HCT116 (cell line): ENCODE results near the gene CYP17A1. TPM values are rescaled to one million over a fixed set of nuclear protein-coding genes. Genes with fewer than 3 reads are reported as not detected.

Experiments used
- ATAC-seq: fragments of 200-7000 bp; cut with Tn5 transposase; 2 replicates; pipeline ENCODE4 v1.9.1; 2020; ENCODE audit warnings: mild to moderate bottlenecking, moderate library complexity
- BruUV-seq: library from RNA; stranded (reverse); fragments of 400-500 nt; replicated peaks from 2 replicates; lab custom pipeline; 2021; lab: Mats Ljungman, UMichigan
- CTCF ChIA-PET: fragments of 300-600 bp; sonication (Branson Sonifier 250); formaldehyde crosslinking; loops from one replicate; lab custom pipeline; 2021; ENCODE audit warnings: antibody characterized with exemption; lab: Charles Lee
- POLR2A ChIA-PET: fragments of 300-600, 350-600 bp; sonication (Branson Sonifier 250); formaldehyde crosslinking; loops from one replicate; lab custom pipeline; 2021; ENCODE audit warnings: antibody characterized with exemption; lab: Charles Lee
- RAD21 ChIA-PET, 2 experiments: fragments of 300-600 bp; sonication (Branson Sonifier 250); formaldehyde crosslinking; loops; one replicate each; lab custom pipeline; 2023; ENCODE audit warnings: low total read pairs in 2 of 2; ENCODE audit not compliant: uncharacterized antibody in 2 of 2, unreplicated experiment in 2 of 2, low non-redundant PET in 1 of 2; lab: Charles Lee
- DNase-seq: peaks from one replicate; pipeline ENCODE4 v3.0.0-alpha.2; 2010; ENCODE audit warnings: low read depth, low spot score
- H2AFZ ChIP-seq: fragments of 200-600 bp; shearing (Covaris generic), sonication (generic); 2 replicates; pipeline ENCODE4 v1.6.1; 2017; ENCODE audit warnings: low read depth, mixed run types, mixed read lengths, antibody characterized with exemption, low read length; ENCODE audit not compliant: poor library complexity, severe bottlenecking
- H3K27ac ChIP-seq: 2 replicates; pipeline ENCODE4 v1.5.1; 2012; ENCODE audit warnings: low read depth, low read length
- H3K27me3 ChIP-seq: fragments of 200-600 bp; sonication (generic); 2 replicates; pipeline ENCODE4 v1.6.1; 2016; ENCODE audit warnings: mixed run types, low read length, mixed read lengths; ENCODE audit not compliant: insufficient read depth
- H3K36me3 ChIP-seq, 2 experiments: fragments of 200-500 bp in 1 of 2; fragments of 200-600 bp in 1 of 2; sonication (Bioruptor generic) in 1 of 2; sonication (generic) in 1 of 2; 2 replicates each; pipeline versions ENCODE4 v1.5.1 to v1.6.1; 2014 to 2016; ENCODE audit warnings: low read length in 2 of 2, inconsistent platforms in 1 of 2, mixed read lengths in 1 of 2, mixed run types in 1 of 2; ENCODE audit not compliant: insufficient read depth in 2 of 2, control insufficient read depth in 1 of 2
- H3K4me1 ChIP-seq, 2 experiments: fragments of 200-600 bp in 1 of 2; sonication (generic) in 1 of 2; 2 replicates each; pipeline versions ENCODE4 v1.5.1 to v1.6.1; 2012 to 2017; ENCODE audit warnings: low read length in 2 of 2, inconsistent platforms in 1 of 2, mild to moderate bottlenecking in 1 of 2, mixed read lengths in 1 of 2, mixed run types in 1 of 2, moderate library complexity in 1 of 2; ENCODE audit not compliant: insufficient read depth in 2 of 2, control insufficient read depth in 1 of 2
- H3K4me2 ChIP-seq: fragments of 200-600 bp; sonication (generic); 2 replicates; pipeline ENCODE4 v1.6.1; 2017; ENCODE audit warnings: mixed run types, low read length, mixed read lengths
- H3K4me3 ChIP-seq, 2 experiments: fragments of 200-600 bp in 1 of 2; sonication (generic) in 1 of 2; replicated peaks in 1 of 2; 2 replicates each; pipeline ENCODE4 v1.5.1; 2011 to 2016; ENCODE audit warnings: low read length in 2 of 2, control low read depth in 1 of 2, low read depth in 1 of 2, mild to moderate bottlenecking in 1 of 2, mixed read lengths in 1 of 2, mixed run types in 1 of 2
- H3K79me2 ChIP-seq: fragments of 200-600 bp; sonication (generic); 2 replicates; pipeline ENCODE4 v1.6.1; 2017; ENCODE audit warnings: mild to moderate bottlenecking, mixed run types, low read length, moderate library complexity, mixed read lengths; ENCODE audit not compliant: insufficient read depth
- H3K9ac ChIP-seq: fragments of 200-600 bp; sonication (generic); 2 replicates; pipeline ENCODE4 v1.6.1; 2016; ENCODE audit warnings: low read length, mixed read lengths
- H3K9me2 ChIP-seq: fragments of 200-600 bp; sonication (generic), shearing (Covaris generic); 2 replicates; pipeline ENCODE4 v1.6.1; 2017; ENCODE audit warnings: mixed run types, mild to moderate bottlenecking, moderate library complexity; ENCODE audit not compliant: insufficient read depth
- H3K9me3 ChIP-seq, 2 experiments: fragments of 200-500 bp in 1 of 2; fragments of 200-600 bp in 1 of 2; sonication (Bioruptor generic) in 1 of 2; sonication (generic) in 1 of 2; 2 replicates each; pipeline ENCODE4 v1.6.1; 2014 to 2017; ENCODE audit warnings: low read length in 2 of 2, mixed read lengths in 2 of 2, inconsistent platforms in 1 of 2, low read depth in 1 of 2, mild to moderate bottlenecking in 1 of 2, mixed run types in 1 of 2, moderate library complexity in 1 of 2; ENCODE audit not compliant: control insufficient read depth in 1 of 2, insufficient read depth in 1 of 2
- H4K20me1 ChIP-seq: fragments of 200-600 bp; sonication (generic), shearing (Covaris generic); 2 replicates; pipeline ENCODE4 v1.6.1; 2017; ENCODE audit warnings: mixed run types, mild to moderate bottlenecking, moderate library complexity; ENCODE audit not compliant: insufficient read depth
- CBX3 ChIP-seq: IDR thresholded peaks from 2 replicates; pipeline ENCODE4 v1.6.1; 2012; ENCODE audit warnings: low read depth
- CEBPB ChIP-seq: IDR thresholded peaks from 2 replicates; pipeline ENCODE4 v1.6.1; 2012; ENCODE audit warnings: low read depth
- EGR1 ChIP-seq: IDR thresholded peaks from 2 replicates; pipeline ENCODE4 v1.6.1; 2012; ENCODE audit warnings: low read depth
- ELF1 ChIP-seq: IDR thresholded peaks from 2 replicates; pipeline ENCODE4 v1.6.1; 2012; ENCODE audit warnings: low read depth, borderline replicate concordance
- EZH2 ChIP-seq: fragments of 200-600 bp; sonication (generic); IDR thresholded peaks from 2 replicates; pipeline ENCODE4 v1.6.1; 2017; ENCODE audit warnings: antibody characterized with exemption, mixed run types
- JUND ChIP-seq: IDR thresholded peaks from 2 replicates; pipeline ENCODE4 v1.6.1; 2012
- POLR2A ChIP-seq: IDR thresholded peaks from 2 replicates; pipeline ENCODE4 v1.7.0; 2011; ENCODE audit warnings: borderline replicate concordance; ENCODE audit not compliant: insufficient read depth, insufficient read length; ENCODE audit errors: extremely low read depth
- RAD21 ChIP-seq: IDR thresholded peaks from 2 replicates; pipeline ENCODE4 v1.6.1; 2012; ENCODE audit warnings: low read depth, mild to moderate bottlenecking
- SP1 ChIP-seq: IDR thresholded peaks from 2 replicates; pipeline ENCODE4 v1.6.1; 2012; ENCODE audit warnings: low read depth
- YY1 ChIP-seq: IDR thresholded peaks from 2 replicates; pipeline ENCODE4 v1.6.1; 2011; ENCODE audit warnings: low read length, low read depth, moderate library complexity, mild to moderate bottlenecking; ENCODE audit not compliant: insufficient replicate concordance; ENCODE audit errors: extremely low read depth
- ZFX ChIP-seq: fragments of 450-650 bp; IDR thresholded peaks from 2 replicates; pipeline ENCODE4 v1.6.1; 2017
- intact Hi-C: fragments of 100-400 bp; cut with micrococcal nuclease; formaldehyde crosslinking; loops from 2 replicates; pipeline ENCODE4 v1.10.0; 2022
- total RNA-seq: library from RNA; stranded (reverse); gene quantifications from one replicate; pipeline ENCODE4 v1.2.1, GENCODE V29; 2021; ENCODE audit not compliant: unreplicated experiment
- TF ChIP-seq, protein P1 (sequence below): IDR thresholded peaks from 2 replicates; pipeline ENCODE4 v1.6.1; 2012
- TF ChIP-seq, protein P2 (sequence below), 3 experiments: fragments of 200-600 bp in 1 of 3; sonication (generic) in 1 of 3; IDR thresholded peaks in 2 of 3; conservative IDR thresholded peaks in 1 of 3; 2 replicates each; pipeline ENCODE4 v1.5.1; 2012 to 2017; ENCODE audit warnings: low read depth in 2 of 3, low read length in 2 of 3, antibody characterized with exemption in 1 of 3, borderline replicate concordance in 1 of 3, control low read depth in 1 of 3, mild to moderate bottlenecking in 1 of 3, mixed read lengths in 1 of 3, mixed run types in 1 of 3, moderate library complexity in 1 of 3; ENCODE audit not compliant: insufficient read depth in 1 of 3
- TF ChIP-seq, protein P3 (sequence below): IDR thresholded peaks from 2 replicates; pipeline ENCODE4 v1.6.1; 2012
- TF ChIP-seq, protein P4 (sequence below): IDR thresholded peaks from 2 replicates; pipeline ENCODE4 v1.6.1; 2012; ENCODE audit warnings: low read depth
- TF ChIP-seq, protein P5 (sequence below): IDR thresholded peaks from 2 replicates; pipeline ENCODE4 v1.6.1; 2011; ENCODE audit warnings: mild to moderate bottlenecking, low read length, moderate library complexity; ENCODE audit not compliant: insufficient replicate concordance; ENCODE audit errors: extremely low read depth

Gene CYP17A1
- total RNA-seq, 1 experiment from 2014 or later: 4.0 TPM

DNA sequence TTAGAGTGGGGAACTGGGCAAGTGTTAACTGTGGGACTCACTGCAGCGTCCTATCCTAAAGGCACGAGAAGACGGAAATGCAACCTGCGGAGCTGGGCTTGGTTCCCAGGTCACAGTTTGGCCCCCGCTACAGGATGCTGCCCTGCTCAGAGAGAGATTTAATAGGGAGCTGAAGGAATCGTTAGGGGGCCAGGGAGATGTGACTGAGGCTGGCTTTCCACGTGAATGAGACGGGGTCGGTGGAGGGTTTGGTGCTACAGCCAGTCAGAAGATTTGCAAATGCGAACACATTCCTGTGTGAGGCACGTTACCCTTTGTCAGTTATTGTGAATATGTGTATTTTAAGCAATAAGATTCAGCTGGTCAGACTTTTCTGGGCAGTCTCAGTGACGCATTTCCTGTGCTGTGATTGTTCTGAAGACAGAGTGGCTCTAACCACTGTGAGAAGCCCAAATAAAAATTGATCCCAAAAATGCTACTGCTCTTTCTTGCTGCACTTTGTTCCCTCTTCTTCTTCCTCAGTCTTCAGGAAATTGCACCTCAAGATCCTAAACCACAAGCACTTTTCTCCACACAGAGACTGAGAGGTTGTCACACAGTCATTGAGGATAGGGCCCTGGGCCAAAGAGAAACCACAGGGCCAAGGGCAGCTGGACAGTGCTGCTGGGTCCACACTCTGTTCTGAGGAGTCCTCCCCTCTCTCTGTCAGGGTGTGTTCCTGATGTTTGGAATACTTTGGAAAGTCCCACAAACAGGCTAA, 21.2 kb downstream of the CYP17A1 start (continued):
- TF ChIP-seq, protein P1, sequence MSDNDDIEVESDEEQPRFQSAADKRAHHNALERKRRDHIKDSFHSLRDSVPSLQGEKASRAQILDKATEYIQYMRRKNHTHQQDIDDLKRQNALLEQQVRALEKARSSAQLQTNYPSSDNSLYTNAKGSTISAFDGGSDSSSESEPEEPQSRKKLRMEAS: no peak

DNA sequence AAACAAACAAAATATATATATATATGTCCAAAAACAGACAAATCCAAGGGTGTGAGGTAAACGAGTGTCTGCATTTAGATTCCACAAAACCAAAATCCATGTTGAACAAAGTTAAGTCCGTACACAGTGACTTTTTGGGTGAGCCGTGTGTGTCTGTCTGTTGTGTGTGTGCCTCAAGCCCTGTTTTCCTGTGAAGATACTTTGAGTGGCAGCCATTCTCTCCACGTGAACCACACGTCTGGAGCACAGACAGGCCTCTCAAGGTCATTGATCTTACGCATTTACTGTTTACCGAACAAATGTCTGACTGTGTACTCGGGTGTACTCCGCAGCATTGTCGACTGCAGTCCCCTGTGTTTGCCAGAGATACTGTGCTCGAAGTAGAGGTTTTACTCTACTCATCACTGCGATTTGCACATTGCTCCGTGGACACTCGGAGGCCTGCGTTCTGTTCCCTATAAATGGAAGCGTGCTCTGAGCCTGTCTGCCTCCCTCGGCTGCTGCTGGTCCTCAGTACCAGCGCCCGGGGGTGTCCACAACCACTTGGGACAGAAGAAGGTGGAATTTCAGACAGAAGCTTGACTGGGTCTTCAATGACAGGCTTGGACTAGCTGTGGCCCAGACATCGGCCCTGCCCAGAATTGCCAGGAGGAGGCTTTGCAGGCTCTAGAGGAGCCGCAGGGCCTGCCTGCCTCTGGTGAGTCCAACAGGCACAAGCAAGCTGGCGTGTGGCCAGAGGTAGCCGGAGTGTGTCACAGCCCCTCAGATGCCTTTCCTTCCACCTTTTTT, 22.1 kb downstream of the CYP17A1 start:
- Histone ChIP-seq H3K27me3 (no peaks in the 10 kb centered on the region), H3K36me3 (peaks cover 0 to 6% of the 10 kb centered on the region in 2 experiments; a peak in 1 of 4 replicates), H3K9me2 (no peaks in the 10 kb centered on the region), H3K4me2 (no peak overlapping the region), H3K79me2 (no peaks in the 10 kb centered on the region), H3K9ac (no peak overlapping the region), H3K9me3 (no peaks in the 10 kb centered on the region), H3K4me1 (no peaks in the 10 kb centered on the region), H3K4me3 (no peak overlapping the region), H4K20me1 (no peaks in the 10 kb centered on the region), H3K27ac (no peak overlapping the region), H2AFZ (no peak overlapping the region)
- ATAC-seq (no peak), DNase-seq (no peak)
- BruUV-seq: no TSS peak
- RAD21 ChIA-PET: no interaction called here
- CTCF ChIA-PET: no interaction called here
- POLR2A ChIA-PET: no interaction called here
- intact Hi-C loops: no loop called here
- TF ChIP-seq, protein P2, sequence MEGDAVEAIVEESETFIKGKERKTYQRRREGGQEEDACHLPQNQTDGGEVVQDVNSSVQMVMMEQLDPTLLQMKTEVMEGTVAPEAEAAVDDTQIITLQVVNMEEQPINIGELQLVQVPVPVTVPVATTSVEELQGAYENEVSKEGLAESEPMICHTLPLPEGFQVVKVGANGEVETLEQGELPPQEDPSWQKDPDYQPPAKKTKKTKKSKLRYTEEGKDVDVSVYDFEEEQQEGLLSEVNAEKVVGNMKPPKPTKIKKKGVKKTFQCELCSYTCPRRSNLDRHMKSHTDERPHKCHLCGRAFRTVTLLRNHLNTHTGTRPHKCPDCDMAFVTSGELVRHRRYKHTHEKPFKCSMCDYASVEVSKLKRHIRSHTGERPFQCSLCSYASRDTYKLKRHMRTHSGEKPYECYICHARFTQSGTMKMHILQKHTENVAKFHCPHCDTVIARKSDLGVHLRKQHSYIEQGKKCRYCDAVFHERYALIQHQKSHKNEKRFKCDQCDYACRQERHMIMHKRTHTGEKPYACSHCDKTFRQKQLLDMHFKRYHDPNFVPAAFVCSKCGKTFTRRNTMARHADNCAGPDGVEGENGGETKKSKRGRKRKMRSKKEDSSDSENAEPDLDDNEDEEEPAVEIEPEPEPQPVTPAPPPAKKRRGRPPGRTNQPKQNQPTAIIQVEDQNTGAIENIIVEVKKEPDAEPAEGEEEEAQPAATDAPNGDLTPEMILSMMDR (IDR thresholded peaks at IDR 0.05 in 2 of 3, conservative IDR thresholded peaks at IDR 0.05 in 1 of 3; ENCODE audit: borderline replicate concordance in 1 of 3, insufficient read depth in 1 of 3, low read depth in 2 of 3, low read length in 2 of 3): no peak
- no peak for TF ChIP-seq RAD21
- no peak for TF ChIP-seq CBX3
- no peak for TF ChIP-seq POLR2A
- no peak for TF ChIP-seq EGR1
- no peak for TF ChIP-seq CEBPB
- TF ChIP-seq SP1: no peak
- TF ChIP-seq, protein P3, sequence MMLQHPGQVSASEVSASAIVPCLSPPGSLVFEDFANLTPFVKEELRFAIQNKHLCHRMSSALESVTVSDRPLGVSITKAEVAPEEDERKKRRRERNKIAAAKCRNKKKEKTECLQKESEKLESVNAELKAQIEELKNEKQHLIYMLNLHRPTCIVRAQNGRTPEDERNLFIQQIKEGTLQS: no peak
- TF ChIP-seq ZFX: no peak
- TF ChIP-seq, protein P4, sequence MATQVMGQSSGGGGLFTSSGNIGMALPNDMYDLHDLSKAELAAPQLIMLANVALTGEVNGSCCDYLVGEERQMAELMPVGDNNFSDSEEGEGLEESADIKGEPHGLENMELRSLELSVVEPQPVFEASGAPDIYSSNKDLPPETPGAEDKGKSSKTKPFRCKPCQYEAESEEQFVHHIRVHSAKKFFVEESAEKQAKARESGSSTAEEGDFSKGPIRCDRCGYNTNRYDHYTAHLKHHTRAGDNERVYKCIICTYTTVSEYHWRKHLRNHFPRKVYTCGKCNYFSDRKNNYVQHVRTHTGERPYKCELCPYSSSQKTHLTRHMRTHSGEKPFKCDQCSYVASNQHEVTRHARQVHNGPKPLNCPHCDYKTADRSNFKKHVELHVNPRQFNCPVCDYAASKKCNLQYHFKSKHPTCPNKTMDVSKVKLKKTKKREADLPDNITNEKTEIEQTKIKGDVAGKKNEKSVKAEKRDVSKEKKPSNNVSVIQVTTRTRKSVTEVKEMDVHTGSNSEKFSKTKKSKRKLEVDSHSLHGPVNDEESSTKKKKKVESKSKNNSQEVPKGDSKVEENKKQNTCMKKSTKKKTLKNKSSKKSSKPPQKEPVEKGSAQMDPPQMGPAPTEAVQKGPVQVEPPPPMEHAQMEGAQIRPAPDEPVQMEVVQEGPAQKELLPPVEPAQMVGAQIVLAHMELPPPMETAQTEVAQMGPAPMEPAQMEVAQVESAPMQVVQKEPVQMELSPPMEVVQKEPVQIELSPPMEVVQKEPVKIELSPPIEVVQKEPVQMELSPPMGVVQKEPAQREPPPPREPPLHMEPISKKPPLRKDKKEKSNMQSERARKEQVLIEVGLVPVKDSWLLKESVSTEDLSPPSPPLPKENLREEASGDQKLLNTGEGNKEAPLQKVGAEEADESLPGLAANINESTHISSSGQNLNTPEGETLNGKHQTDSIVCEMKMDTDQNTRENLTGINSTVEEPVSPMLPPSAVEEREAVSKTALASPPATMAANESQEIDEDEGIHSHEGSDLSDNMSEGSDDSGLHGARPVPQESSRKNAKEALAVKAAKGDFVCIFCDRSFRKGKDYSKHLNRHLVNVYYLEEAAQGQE: no peak
- no peak for TF ChIP-seq JUND
- TF ChIP-seq YY1: no peak
- TF ChIP-seq ELF1: no peak
- no peak for TF ChIP-seq EZH2
- TF ChIP-seq, protein P5, sequence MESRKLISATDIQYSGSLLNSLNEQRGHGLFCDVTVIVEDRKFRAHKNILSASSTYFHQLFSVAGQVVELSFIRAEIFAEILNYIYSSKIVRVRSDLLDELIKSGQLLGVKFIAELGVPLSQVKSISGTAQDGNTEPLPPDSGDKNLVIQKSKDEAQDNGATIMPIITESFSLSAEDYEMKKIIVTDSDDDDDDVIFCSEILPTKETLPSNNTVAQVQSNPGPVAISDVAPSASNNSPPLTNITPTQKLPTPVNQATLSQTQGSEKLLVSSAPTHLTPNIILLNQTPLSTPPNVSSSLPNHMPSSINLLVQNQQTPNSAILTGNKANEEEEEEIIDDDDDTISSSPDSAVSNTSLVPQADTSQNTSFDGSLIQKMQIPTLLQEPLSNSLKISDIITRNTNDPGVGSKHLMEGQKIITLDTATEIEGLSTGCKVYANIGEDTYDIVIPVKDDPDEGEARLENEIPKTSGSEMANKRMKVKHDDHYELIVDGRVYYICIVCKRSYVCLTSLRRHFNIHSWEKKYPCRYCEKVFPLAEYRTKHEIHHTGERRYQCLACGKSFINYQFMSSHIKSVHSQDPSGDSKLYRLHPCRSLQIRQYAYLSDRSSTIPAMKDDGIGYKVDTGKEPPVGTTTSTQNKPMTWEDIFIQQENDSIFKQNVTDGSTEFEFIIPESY: no peak
